ENCODE data around the gene SH3BGRL2.

Gene SH3BGRL2

DNA sequence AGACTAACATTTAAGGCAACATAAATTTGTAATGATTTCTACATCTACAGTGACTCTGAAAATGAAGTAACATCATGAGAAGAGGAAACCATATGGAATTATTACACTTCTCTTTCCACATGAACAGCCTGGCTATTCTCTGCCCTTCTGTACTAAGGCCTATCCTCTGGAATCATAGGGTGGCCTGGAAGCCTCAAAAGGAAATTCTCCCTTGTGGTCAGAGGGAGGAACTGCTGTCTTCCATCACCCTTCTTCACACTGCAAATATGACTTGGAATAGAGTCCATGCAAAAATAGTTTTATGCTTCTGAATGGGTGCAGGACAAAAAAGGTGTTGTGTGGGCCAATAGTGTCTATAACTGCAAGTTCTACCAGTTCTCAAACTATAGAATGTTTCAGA is 44.6 kb upstream of the SH3BGRL2 start:
- TF ChIP-seq ZNF274 (IDR thresholded peaks at IDR 0.05; ENCODE audit: low read length): no peak
- no peak for TF ChIP-seq ZNF274 (tag by site-specific recombination; IDR thresholded peaks at IDR 0.05; ENCODE audit: borderline replicate concordance)
- TF ChIP-seq, protein P1, sequence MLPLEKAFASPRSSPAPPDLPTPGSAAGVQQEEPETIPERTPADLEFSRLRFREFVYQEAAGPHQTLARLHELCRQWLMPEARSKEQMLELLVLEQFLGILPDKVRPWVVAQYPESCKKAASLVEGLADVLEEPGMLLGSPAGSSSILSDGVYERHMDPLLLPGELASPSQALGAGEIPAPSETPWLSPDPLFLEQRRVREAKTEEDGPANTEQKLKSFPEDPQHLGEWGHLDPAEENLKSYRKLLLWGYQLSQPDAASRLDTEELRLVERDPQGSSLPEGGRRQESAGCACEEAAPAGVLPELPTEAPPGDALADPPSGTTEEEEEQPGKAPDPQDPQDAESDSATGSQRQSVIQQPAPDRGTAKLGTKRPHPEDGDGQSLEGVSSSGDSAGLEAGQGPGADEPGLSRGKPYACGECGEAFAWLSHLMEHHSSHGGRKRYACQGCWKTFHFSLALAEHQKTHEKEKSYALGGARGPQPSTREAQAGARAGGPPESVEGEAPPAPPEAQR (tag by site-specific recombination; IDR thresholded peaks at IDR 0.05): no peak
- TF ChIP-seq ZNF302 (tag by site-specific recombination; IDR thresholded peaks at IDR 0.05; ENCODE audit: low read depth): no peak
- TF ChIP-seq, protein P2, sequence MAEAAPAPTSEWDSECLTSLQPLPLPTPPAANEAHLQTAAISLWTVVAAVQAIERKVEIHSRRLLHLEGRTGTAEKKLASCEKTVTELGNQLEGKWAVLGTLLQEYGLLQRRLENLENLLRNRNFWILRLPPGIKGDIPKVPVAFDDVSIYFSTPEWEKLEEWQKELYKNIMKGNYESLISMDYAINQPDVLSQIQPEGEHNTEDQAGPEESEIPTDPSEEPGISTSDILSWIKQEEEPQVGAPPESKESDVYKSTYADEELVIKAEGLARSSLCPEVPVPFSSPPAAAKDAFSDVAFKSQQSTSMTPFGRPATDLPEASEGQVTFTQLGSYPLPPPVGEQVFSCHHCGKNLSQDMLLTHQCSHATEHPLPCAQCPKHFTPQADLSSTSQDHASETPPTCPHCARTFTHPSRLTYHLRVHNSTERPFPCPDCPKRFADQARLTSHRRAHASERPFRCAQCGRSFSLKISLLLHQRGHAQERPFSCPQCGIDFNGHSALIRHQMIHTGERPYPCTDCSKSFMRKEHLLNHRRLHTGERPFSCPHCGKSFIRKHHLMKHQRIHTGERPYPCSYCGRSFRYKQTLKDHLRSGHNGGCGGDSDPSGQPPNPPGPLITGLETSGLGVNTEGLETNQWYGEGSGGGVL (tag by site-specific recombination; IDR thresholded peaks at IDR 0.05): no peak
- no peak for TF ChIP-seq ZNF146 (tag by site-specific recombination; IDR thresholded peaks at IDR 0.05)
- no peak for TF ChIP-seq ZNF184 (tag by site-specific recombination; IDR thresholded peaks at IDR 0.05)
- TF ChIP-seq ZBTB7A (tag by site-specific recombination; IDR thresholded peaks at IDR 0.05; ENCODE audit: low read depth): no peak
- no peak for TF ChIP-seq ZNF561 (tag by site-specific recombination; IDR thresholded peaks at IDR 0.05; ENCODE audit: borderline replicate concordance)
- no peak for TF ChIP-seq MEIS1 (CRISPR knock-in tag; IDR thresholded peaks at IDR 0.05; ENCODE audit: borderline replicate concordance)
- TF ChIP-seq, protein P3, sequence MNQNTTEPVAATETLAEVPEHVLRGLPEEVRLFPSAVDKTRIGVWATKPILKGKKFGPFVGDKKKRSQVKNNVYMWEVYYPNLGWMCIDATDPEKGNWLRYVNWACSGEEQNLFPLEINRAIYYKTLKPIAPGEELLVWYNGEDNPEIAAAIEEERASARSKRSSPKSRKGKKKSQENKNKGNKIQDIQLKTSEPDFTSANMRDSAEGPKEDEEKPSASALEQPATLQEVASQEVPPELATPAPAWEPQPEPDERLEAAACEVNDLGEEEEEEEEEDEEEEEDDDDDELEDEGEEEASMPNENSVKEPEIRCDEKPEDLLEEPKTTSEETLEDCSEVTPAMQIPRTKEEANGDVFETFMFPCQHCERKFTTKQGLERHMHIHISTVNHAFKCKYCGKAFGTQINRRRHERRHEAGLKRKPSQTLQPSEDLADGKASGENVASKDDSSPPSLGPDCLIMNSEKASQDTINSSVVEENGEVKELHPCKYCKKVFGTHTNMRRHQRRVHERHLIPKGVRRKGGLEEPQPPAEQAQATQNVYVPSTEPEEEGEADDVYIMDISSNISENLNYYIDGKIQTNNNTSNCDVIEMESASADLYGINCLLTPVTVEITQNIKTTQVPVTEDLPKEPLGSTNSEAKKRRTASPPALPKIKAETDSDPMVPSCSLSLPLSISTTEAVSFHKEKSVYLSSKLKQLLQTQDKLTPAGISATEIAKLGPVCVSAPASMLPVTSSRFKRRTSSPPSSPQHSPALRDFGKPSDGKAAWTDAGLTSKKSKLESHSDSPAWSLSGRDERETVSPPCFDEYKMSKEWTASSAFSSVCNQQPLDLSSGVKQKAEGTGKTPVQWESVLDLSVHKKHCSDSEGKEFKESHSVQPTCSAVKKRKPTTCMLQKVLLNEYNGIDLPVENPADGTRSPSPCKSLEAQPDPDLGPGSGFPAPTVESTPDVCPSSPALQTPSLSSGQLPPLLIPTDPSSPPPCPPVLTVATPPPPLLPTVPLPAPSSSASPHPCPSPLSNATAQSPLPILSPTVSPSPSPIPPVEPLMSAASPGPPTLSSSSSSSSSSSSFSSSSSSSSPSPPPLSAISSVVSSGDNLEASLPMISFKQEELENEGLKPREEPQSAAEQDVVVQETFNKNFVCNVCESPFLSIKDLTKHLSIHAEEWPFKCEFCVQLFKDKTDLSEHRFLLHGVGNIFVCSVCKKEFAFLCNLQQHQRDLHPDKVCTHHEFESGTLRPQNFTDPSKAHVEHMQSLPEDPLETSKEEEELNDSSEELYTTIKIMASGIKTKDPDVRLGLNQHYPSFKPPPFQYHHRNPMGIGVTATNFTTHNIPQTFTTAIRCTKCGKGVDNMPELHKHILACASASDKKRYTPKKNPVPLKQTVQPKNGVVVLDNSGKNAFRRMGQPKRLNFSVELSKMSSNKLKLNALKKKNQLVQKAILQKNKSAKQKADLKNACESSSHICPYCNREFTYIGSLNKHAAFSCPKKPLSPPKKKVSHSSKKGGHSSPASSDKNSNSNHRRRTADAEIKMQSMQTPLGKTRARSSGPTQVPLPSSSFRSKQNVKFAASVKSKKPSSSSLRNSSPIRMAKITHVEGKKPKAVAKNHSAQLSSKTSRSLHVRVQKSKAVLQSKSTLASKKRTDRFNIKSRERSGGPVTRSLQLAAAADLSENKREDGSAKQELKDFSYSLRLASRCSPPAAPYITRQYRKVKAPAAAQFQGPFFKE (tag by site-specific recombination; IDR thresholded peaks at IDR 0.05; ENCODE audit: borderline replicate concordance): no peak
- TF ChIP-seq KLF9 (tag by site-specific recombination; IDR thresholded peaks at IDR 0.05; ENCODE audit: low read depth): no peak
- no peak for TF ChIP-seq ZNF248 (tag by site-specific recombination; IDR thresholded peaks at IDR 0.05)
- TF ChIP-seq ZNF366 (tag by site-specific recombination; conservative IDR thresholded peaks at IDR 0.05): no peak
- no peak for TF ChIP-seq MYNN (tag by site-specific recombination; IDR thresholded peaks at IDR 0.05; ENCODE audit: borderline replicate concordance)
- TF ChIP-seq GLIS1 (tag by site-specific recombination; IDR thresholded peaks at IDR 0.05): no peak
- no peak for TF ChIP-seq ZNF239 (tag by site-specific recombination; IDR thresholded peaks at IDR 0.05)
- TF ChIP-seq ZNF391 (tag by site-specific recombination; IDR thresholded peaks at IDR 0.05; ENCODE audit: borderline replicate concordance, low read depth): no peak
- no peaks in the 10 kb centered on the region for H3K9me3 ChIP-seq (ENCODE audit: control insufficient read depth, insufficient read depth, low read depth, low read length)
- no peaks in the 10 kb centered on the region for H3K4me1 ChIP-seq (ENCODE audit: control insufficient read depth, insufficient read depth, low read length)
- ChIA-PET CTCF (interaction anchor here (0.6 to 1.2 kb wide), 3 partner anchors 17 to 913 kb away, joined by 3 read pairs; no protein-coding TSS in a partner anchor), POLR2A (no interaction called here)
- no peak overlapping the region for H3K27ac ChIP-seq (ENCODE audit: extremely low read depth, low read depth, low read length)
- H3K36me3 ChIP-seq (ENCODE audit: control insufficient read depth in 2 of 2, insufficient read depth in 1 of 2, low read length in 2 of 2): no peaks in the 10 kb centered on the region
- H3K4me3 ChIP-seq (ENCODE audit: low read depth, low read length): no peak overlapping the region
